ENCODE measurements around the gene CD19.

CD19 gene

GRCh38 chr16:28901862-28902261 is 29.9 kb upstream of the CD19 start:
- no peak overlapping the region for H3K4me3 ChIP-seq (ENCODE audit: low read length)
- TF ChIP-seq ZNF274 (IDR thresholded peaks at IDR 0.05; ENCODE audit: low read depth, low read length), result no peak

- TF ChIP-seq ZNF274 (IDR thresholded peaks at IDR 0.05; ENCODE audit: low read depth, low read length), result no peak
- H3K4me3 ChIP-seq (ENCODE audit: low read length), result no peak overlapping the region
Measured at GRCh38 chr16:28902909-28903308, 28.9 kb upstream of the CD19 start.

GRCh38 chr16:28903344-28904042 is 28.3 kb upstream of the CD19 start:
- no peak overlapping the region for H3K4me3 ChIP-seq (ENCODE audit: low read length)
- TF ChIP-seq ZNF274 (IDR thresholded peaks at IDR 0.05; ENCODE audit: low read depth, low read length), result no peak

GRCh38 chr16:28904363-28904762 is 27.4 kb upstream of the CD19 start:
- H3K4me3 ChIP-seq (ENCODE audit: low read length), result no peak overlapping the region
- no peak for TF ChIP-seq ZNF274 (IDR thresholded peaks at IDR 0.05; ENCODE audit: low read depth, low read length)

GRCh38 chr16:28904828-28905227 is 26.9 kb upstream of the CD19 start:
- H3K4me3 ChIP-seq (ENCODE audit: low read length), result no peak overlapping the region
- TF ChIP-seq ZNF274 (IDR thresholded peaks at IDR 0.05; ENCODE audit: low read depth, low read length), result no peak

GRCh38 chr16:28905229-28905754 is 26.5 kb upstream of the CD19 start:
- H3K4me3 ChIP-seq (ENCODE audit: low read length), result no peak overlapping the region
- no peak for TF ChIP-seq ZNF274 (IDR thresholded peaks at IDR 0.05; ENCODE audit: low read depth, low read length)

- no peak overlapping the region for H3K4me3 ChIP-seq (ENCODE audit: low read length)
Measured at GRCh38 chr16:28905800-28906372, 25.9 kb upstream of the CD19 start.

GRCh38 chr16:28910086-28911031 is 21.4 kb upstream of the CD19 start:
- H3K4me3 ChIP-seq (ENCODE audit: low read length), result no peak overlapping the region
- no peak for TF ChIP-seq ZNF274 (IDR thresholded peaks at IDR 0.05; ENCODE audit: low read depth, low read length)

More at GRCh38 chr16:28905800-28906372, 25.9 kb upstream of the CD19 start:
- no peak for TF ChIP-seq ZNF274 (IDR thresholded peaks at IDR 0.05; ENCODE audit: low read depth, low read length)

- no peak overlapping the region for H3K4me3 ChIP-seq (ENCODE audit: low read length)
- TF ChIP-seq ZNF274 (IDR thresholded peaks at IDR 0.05; ENCODE audit: low read depth, low read length), result no peak
Measured at GRCh38 chr16:28912558-28912957, 19.2 kb upstream of the CD19 start.

- no peak overlapping the region for H3K4me3 ChIP-seq (ENCODE audit: low read length)
- no peak for TF ChIP-seq ZNF274 (IDR thresholded peaks at IDR 0.05; ENCODE audit: low read depth, low read length)
Measured at GRCh38 chr16:28913946-28914724, 17.6 kb upstream of the CD19 start.

- TF ChIP-seq ZNF274 (IDR thresholded peaks at IDR 0.05; ENCODE audit: low read depth, low read length), result no peak
Measured at GRCh38 chr16:28915181-28915580, 16.6 kb upstream of the CD19 start.

GRCh38 chr16:28917095-28917494 is 14.7 kb upstream of the CD19 start:
- TF ChIP-seq ZNF274 (IDR thresholded peaks at IDR 0.05; ENCODE audit: low read depth, low read length), result no peak
- no peak overlapping the region for H3K4me3 ChIP-seq (ENCODE audit: low read length)

More at GRCh38 chr16:28915181-28915580, 16.6 kb upstream of the CD19 start:
- H3K4me3 ChIP-seq (ENCODE audit: low read length), result no peak overlapping the region

GRCh38 chr16:28918698-28919097 is 13.1 kb upstream of the CD19 start:
- TF ChIP-seq ZNF274 (IDR thresholded peaks at IDR 0.05; ENCODE audit: low read depth, low read length), result no peak
- no peak overlapping the region for H3K4me3 ChIP-seq (ENCODE audit: low read length)

- H3K4me3 ChIP-seq (ENCODE audit: low read length), result peak overlapping the region; percentile 45; the same call in 1 of the 2 replicates
- TF ChIP-seq ZNF274 (IDR thresholded peaks at IDR 0.05; ENCODE audit: low read depth, low read length), result no peak
Measured at GRCh38 chr16:28923231-28923587, 8.6 kb upstream of the CD19 start.
